SKM-1 (cell line): ENCODE data around the gene SLMAP.

Experiments
- DNase-seq: peaks from one replicate; lab custom pipeline; 2025; ENCODE audit not compliant: unreplicated experiment; lab: John Stamatoyannopoulos, UW

SLMAP gene

DNA sequence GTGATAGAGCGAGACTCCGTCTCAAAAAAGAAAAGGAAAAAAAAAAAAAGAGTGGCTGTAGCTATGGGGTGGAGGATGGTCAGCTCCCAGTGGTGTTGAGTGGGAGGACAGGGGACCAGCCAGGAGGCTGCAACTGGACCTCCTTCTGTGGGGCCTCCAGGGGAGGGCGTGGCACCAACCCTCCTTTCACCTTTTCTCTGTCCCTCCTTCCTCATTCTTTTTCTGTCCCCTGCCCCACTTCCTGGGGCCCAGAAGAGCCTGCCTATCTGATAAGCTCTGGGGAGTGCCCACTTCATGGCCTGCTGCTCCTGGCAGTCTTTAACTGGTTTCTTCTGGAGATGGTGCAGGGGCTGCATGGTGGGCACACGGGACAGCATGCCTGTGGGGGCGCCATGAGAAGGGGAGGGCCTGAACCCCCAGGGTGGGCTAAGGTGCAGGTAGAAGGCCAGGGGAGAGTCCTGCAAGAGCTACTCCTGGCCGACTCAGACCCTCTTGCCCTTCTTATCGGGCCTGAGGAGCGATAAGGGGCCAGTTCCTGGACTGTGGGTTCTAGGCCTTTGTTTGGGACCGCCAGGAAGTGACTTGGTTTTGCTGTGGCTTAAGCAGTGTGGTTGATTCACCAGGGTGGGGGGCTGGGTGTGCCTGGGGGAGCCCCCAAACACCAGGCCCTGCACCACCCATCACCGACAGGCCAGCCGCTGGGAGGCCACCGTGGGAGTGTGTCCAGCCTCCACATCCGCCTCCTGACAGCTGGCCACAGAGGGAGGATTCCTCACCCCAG, 202.7 kb downstream of the SLMAP start:
- DNase-seq = peak; percentile 48

- DNase-seq = peak; percentile 71
Observed at GRCh38 chr3:57959423-57960173, 203.5 kb downstream of the SLMAP start.

- DNase-seq = no peak
Observed at GRCh38 chr3:57960174-57960505, 204.0 kb downstream of the SLMAP start.

DNA sequence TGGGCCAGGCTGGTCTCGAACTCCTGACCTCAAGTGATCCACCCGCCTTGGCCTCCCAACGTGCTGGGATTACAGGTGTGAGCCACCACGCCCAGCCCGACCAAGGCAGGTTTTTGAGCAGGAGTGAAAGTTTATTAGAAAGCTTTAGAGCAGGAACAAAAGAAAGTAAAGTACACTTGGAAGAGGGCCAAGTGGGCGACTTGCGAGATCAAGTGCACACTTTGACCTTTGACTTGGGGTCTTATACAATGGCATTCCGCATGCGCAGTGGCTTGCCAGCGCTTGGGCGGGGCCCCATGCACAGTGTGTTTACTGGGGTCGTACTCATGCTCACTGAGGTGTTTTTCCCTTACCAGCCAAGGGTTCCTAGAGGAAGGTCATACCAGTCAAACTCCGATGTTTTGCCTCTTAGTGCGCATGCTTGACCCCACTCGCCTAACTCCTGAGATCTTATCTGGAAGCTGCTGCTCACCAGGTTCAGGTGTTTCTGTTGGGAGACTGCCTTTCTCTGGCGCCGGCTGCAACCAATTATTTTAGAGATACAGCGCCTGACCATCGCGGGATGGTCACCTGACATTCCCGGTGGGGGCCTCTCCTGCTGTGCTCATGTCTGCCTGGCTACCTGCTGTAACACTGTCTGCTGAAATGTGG, 205.2 kb downstream of the SLMAP start:
- DNase-seq = no peak

DNA sequence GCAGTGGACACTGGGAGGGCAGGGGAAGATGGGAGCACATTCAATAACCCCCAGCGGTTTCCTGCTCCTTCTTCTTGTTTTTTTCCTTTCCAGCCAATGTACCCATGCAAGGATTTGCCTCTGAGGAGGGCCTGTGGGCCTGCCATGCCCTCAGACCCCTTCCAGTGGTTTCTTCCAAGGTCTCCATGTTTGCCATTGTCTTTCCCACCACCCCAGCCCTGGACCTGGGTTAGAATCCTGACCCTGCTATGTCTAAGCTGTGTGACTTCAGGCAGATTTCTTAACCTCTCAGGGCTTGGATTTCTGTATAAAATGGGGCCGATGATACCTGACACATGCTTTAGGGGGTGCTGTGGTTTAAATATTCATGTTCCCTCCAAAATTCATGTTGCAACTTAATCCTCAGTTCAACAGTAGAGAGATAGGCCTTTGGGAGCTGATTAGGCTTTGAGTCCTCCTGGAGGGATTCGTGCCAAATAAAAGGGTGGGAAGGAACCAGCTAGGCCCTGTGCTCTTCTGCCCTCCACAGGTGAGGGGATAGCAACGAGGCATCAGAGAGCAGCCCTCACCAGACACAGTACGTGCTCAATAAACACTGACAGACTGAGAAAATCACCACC, 205.8 kb downstream of the SLMAP start:
- peak; percentile 15 for DNase-seq

- no peak for DNase-seq
Observed at GRCh38 chr3:57962448-57962834, 206.3 kb downstream of the SLMAP start.

GRCh38 chr3:57963811-57964346, 207.8 kb downstream of the SLMAP start:
- no peak for DNase-seq

DNA sequence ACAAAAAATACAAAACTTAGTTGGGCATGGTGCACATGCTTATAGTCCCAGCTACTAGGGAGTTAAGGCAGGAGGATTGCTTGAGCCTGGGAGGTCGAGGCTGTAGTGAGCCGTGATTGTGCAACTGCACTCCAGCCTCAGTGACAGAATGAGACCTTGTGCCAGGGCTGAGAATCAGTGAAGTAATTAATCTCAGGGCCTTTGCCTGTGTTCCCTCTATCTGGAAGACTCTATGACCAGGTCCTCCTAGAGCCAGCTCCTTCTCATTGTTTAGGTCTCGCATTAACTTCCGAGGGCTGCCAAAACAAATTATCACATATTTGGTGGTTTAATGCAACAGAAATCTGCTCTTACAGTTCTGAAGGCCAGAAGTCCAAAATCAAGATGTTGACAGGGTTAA, 210.7 kb downstream of the SLMAP start:
- no peak for DNase-seq

- no peak for DNase-seq
Observed at GRCh38 chr3:57967590-57967989, 211.5 kb downstream of the SLMAP start.

GRCh38 chr3:57968501-57968900, 212.4 kb downstream of the SLMAP start:
- no peak for DNase-seq

DNA sequence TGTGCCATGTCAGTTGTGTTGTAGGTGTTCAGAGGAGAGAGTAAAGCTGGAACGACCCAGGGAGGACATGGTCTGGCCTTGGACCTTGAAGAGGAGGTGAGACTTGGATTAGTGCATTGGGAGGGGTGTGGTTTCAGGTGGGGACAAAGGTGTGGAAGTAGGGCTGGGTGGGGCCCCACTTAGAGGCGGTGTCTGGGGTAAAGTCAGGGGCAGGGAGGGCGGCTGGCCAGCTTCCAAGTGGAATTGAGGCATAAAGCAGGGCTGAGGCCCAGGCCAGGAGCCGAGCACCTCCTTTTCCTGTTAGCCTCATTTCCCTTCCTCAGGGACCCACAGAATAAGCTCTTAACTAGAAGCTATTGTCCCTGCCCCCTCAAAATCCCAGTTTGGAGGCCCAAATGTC, 215.9 kb downstream of the SLMAP start:
- no peak for DNase-seq

DNA sequence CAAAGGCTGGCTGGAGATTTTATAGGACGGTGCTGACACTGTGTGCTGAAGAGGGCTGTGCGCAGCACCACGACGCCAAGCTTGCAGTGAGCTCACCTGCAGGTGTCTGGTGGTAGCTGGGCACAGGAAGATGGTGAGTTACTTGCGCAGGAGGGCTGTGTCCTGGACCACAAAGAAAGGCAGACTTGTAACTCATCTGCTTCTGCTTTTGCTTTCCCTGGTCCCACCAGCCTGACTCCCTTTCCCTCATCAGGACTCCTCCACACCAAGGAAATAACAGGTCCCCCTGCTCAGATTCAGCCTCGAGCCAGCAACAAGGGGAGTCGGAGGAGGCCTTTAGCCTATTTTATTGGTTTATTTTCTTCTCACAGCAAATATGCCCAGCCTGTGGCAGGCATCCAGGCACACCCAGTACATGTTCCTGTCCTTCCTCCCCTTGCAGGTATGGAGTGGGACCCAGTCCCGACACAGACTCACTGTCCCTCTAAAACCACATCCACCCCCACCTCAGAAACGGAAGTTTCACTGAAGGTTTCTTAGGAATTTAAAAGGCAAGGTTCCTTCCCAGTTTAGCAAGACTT, 216.5 kb downstream of the SLMAP start:
- DNase-seq = no peak

DNA sequence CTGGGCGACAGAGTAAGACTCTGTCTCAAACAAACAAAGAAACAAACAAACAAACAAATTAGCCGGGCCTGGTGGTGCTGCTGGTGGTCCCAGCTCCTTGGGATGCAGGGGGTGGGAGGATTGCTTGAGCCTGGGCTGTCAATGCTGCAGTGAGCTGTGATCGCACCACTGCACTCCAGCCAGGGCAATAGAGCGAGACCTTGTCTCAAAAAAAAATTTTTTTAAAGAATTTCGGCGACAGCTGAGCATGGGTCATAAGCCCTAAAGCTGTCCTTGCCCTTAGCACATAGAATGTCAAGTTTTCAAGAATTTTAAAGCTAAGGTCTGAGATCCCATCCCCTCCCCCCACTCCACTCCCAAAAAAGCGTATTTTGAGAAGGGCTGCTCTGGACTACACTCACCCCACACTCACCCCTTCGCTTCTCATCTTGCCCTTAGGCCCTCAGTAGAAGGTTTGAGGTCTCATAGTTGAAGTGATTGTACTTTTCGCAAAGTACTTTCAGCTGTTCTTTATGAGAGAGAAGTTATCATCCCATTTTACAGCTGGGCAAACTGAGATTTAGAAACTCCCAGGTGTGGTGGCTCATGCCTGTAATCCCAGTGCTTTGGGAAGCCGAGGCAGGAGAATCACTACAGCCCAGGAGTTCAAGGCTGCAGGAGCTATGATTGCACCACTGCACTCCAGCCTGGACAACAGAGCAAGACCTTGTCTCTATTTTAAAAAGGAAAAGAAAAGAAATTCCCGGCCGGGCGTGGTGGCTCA, 217.8 kb downstream of the SLMAP start:
- DNase-seq = no peak

DNA sequence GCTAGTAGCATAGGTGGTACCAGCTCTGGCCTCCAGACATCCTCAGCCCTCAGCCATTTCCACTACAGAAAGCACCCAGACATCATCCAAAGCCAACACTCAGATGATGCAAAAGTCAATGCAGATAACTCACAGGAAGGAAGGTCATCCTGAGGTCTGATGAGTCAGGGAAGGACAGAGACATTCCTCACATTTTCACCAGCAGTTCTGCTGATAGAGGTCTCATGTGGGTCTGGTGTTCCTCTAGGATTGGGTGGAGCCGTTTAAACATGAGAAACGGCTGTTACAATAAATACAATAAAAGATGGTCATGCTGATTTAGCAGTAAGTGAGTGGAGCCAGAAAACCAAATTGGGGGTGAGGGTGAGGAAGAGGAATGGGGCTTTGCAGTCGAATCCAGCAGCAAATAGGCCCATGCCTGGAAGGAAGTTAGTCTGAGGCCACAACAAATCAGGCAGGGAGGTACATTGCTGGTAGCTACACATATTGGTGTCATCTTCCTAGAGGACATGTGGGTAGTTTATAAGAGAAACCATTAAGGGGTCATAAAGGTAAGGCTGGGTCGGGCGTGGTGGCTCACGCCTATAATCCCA, 218.8 kb downstream of the SLMAP start:
- DNase-seq = no peak

- no peak for DNase-seq
Observed at GRCh38 chr3:57977818-57978235, 221.7 kb downstream of the SLMAP start.

GRCh38 chr3:57978316-57978715, 222.2 kb downstream of the SLMAP start:
- no peak for DNase-seq
